ENCODE results near the gene RIGI.

The RIGI gene

DNA sequence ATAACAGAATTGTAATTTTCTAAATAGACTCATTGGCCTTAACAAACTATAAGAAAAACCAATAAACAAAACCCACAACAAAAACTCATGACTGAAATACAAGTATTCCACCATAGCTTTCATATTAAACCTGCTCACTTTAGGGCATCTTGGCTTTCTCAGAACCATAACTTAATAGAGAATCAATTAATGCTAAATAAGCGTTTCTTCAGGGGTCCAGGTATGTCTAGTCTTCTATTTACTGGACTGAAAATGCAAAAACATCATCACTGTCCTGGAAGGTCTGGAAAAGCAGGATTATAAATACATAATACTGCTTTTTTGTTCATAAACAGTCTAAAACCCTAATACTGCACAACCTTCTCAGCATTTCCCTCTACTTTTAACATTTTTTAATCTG lies 19.9 kb upstream of the RIGI start:
- no CpG with 5 or more reads among the region's 1 CpG for WGBS
- DNase-seq: no peak

DNA sequence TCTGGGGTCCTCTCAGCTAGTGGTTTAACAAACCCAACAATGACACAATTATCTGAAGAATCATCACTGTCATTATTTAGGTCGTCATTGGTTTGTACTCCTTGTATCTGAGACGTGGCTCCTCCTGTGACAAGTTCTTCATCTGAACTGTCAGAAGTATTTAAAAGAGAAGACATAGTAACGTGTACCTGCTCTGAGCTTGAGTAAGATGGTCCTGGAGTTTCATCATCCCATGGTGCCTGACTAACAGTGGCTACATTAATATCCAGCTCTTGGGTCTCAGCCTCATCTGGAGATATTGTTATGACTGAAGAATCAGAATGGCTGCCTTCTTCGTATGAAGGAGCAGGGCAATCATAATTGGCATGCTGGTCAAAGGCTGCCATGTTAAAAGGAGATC lies 17.1 kb upstream of the RIGI start:
- H3K79me1 ChIP-seq (replicated peaks; ENCODE audit: low read length, poor library complexity, severe bottlenecking): peaks cover 13% of the 10 kb centered on the region

More for the DNA sequence above, 19.9 kb upstream of the RIGI start:
- H3K36me3 ChIP-seq (ENCODE audit: control insufficient read depth in 1 of 2, insufficient read depth in 2 of 2, low read depth in 1 of 2, low read length in 2 of 2): peaks cover 0 to 37% of the 10 kb centered on the region in 2 experiments
- no peak overlapping the region for H4K8ac ChIP-seq (ENCODE audit: low read length)
- H3K27me3 ChIP-seq (ENCODE audit: control insufficient read depth in 1 of 2, insufficient read depth in 1 of 2, low read length in 2 of 2): no peaks in the 10 kb centered on the region
- H3K23ac ChIP-seq (ENCODE audit: low read length in 2 of 2): no peak overlapping the region
- H3K4me1 ChIP-seq (ENCODE audit: control insufficient read depth, insufficient read depth, low read depth, low read length): no peaks in the 10 kb centered on the region
- H2BK120ac ChIP-seq (ENCODE audit: low read depth, low read length): no peak overlapping the region
- H3K4ac ChIP-seq (ENCODE audit: low read depth in 1 of 2, low read length in 2 of 2): no peak overlapping the region
- H3K9ac ChIP-seq (ENCODE audit: low read length): no peak overlapping the region
- H2BK5ac ChIP-seq (ENCODE audit: low read depth, low read length, poor library complexity, severe bottlenecking): no peak overlapping the region
- no peak overlapping the region for H3K4me2 ChIP-seq (ENCODE audit: low read length, poor library complexity, severe bottlenecking)
- H3K27ac ChIP-seq (ENCODE audit: low read length, poor library complexity, severe bottlenecking): no peak overlapping the region
- no peak overlapping the region for H2BK15ac ChIP-seq (ENCODE audit: low read depth, poor library complexity, severe bottlenecking)
- no peak overlapping the region for H2AFZ ChIP-seq (ENCODE audit: low read depth, low read length)
- H3K14ac ChIP-seq (ENCODE audit: low read length in 2 of 2): no peak overlapping the region
- no peak overlapping the region for H3K18ac ChIP-seq (ENCODE audit: low read depth in 1 of 2, low read length in 2 of 2)
- no peaks in the 10 kb centered on the region for H3K9me3 ChIP-seq (ENCODE audit: control insufficient read depth, low read length)
- H2AK5ac ChIP-seq (ENCODE audit: low read length, severe bottlenecking): no peak overlapping the region
- no peak overlapping the region for H3K4me3 ChIP-seq (ENCODE audit: insufficient read depth in 1 of 2, low read depth in 1 of 2, low read length in 2 of 2)
- no peak overlapping the region for H2BK12ac ChIP-seq (ENCODE audit: low read length in 2 of 2)
- H3K79me1 ChIP-seq (replicated peaks; ENCODE audit: low read length, poor library complexity, severe bottlenecking): peaks cover 8% of the 10 kb centered on the region
- H4K91ac ChIP-seq (ENCODE audit: low read length): no peak overlapping the region

DNA sequence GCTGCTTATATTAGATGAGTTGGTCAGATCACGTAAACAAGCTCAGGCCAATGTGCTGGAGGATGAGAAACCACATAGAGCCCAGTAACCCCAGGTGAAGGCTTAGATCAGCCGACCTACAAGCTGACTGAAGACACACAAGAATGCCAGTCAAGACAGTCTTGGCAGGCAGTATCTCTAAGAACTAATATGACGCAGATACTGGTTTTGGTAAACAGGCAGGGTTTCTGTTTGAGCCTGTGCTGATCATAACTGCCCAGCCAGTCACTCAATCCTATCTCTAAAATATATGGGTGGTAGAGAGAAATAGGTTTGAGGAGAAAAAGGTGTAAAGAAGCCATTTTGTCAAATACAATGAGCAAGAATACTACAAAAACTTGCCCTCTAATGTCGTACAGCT lies 7.8 kb upstream of the RIGI start:
- no peak overlapping the region for H2AFZ ChIP-seq (ENCODE audit: low read depth, low read length)
- no peak overlapping the region for H3K18ac ChIP-seq (ENCODE audit: low read depth in 1 of 2, low read length in 2 of 2)
- H3K9me3 ChIP-seq (ENCODE audit: control insufficient read depth, low read length): no peaks in the 10 kb centered on the region
- H3K36me3 ChIP-seq (ENCODE audit: control insufficient read depth in 1 of 2, insufficient read depth in 2 of 2, low read depth in 1 of 2, low read length in 2 of 2): peaks cover under 1 to 21% of the 10 kb centered on the region in 2 experiments
- no peak overlapping the region for H3K23ac ChIP-seq (ENCODE audit: low read length in 2 of 2)
- H2BK5ac ChIP-seq (ENCODE audit: low read depth, low read length, poor library complexity, severe bottlenecking): no peak overlapping the region
- H2AK5ac ChIP-seq (ENCODE audit: low read length, severe bottlenecking): no peak overlapping the region
- H3K4me3 ChIP-seq (ENCODE audit: insufficient read depth in 1 of 2, low read depth in 1 of 2, low read length in 2 of 2): no peak overlapping the region
- H3K79me1 ChIP-seq (replicated peaks; ENCODE audit: low read length, poor library complexity, severe bottlenecking): peaks cover 11% of the 10 kb centered on the region
- no peaks in the 10 kb centered on the region for H3K4me1 ChIP-seq (ENCODE audit: control insufficient read depth, insufficient read depth, low read depth, low read length)
- no peak overlapping the region for H3K14ac ChIP-seq (ENCODE audit: low read length in 2 of 2)
- WGBS: 100% methylated on average over 3 of the region's 4 CpGs
- H4K8ac ChIP-seq (ENCODE audit: low read length): no peak overlapping the region
- H2BK12ac ChIP-seq (ENCODE audit: low read length in 2 of 2): no peak overlapping the region
- H2BK15ac ChIP-seq (ENCODE audit: low read depth, poor library complexity, severe bottlenecking): no peak overlapping the region
- no peaks in the 10 kb centered on the region for H3K27me3 ChIP-seq (ENCODE audit: control insufficient read depth in 1 of 2, insufficient read depth in 1 of 2, low read length in 2 of 2)
- no peak overlapping the region for H3K4ac ChIP-seq (ENCODE audit: low read depth in 1 of 2, low read length in 2 of 2)
- H3K27ac ChIP-seq (ENCODE audit: low read length, poor library complexity, severe bottlenecking): no peak overlapping the region
- no peak for DNase-seq
- no peak overlapping the region for H2BK120ac ChIP-seq (ENCODE audit: low read depth, low read length)
- H4K91ac ChIP-seq (ENCODE audit: low read length): no peak overlapping the region
- H3K4me2 ChIP-seq (ENCODE audit: low read length, poor library complexity, severe bottlenecking): no peak overlapping the region
- H3K9ac ChIP-seq (ENCODE audit: low read length): no peak overlapping the region

More for the DNA sequence above, 17.1 kb upstream of the RIGI start:
- Histone ChIP-seq H3K18ac (ENCODE audit: low read depth in 1 of 2, low read length in 2 of 2) (no peak overlapping the region), H3K4ac (ENCODE audit: low read depth in 1 of 2, low read length in 2 of 2) (no peak overlapping the region), H3K9me3 (ENCODE audit: control insufficient read depth, low read length) (no peaks in the 10 kb centered on the region), H3K23ac (ENCODE audit: low read length in 2 of 2) (no peak overlapping the region), H2BK15ac (ENCODE audit: low read depth, poor library complexity, severe bottlenecking) (no peak overlapping the region), H2BK12ac (ENCODE audit: low read length in 2 of 2) (no peak overlapping the region), H3K27me3 (ENCODE audit: control insufficient read depth in 1 of 2, insufficient read depth in 1 of 2, low read length in 2 of 2) (no peaks in the 10 kb centered on the region), H3K4me1 (ENCODE audit: control insufficient read depth, insufficient read depth, low read depth, low read length) (no peaks in the 10 kb centered on the region), H2AFZ (ENCODE audit: low read depth, low read length) (no peak overlapping the region), H4K91ac (ENCODE audit: low read length) (no peak overlapping the region), H4K8ac (ENCODE audit: low read length) (no peak overlapping the region), H3K4me3 (ENCODE audit: insufficient read depth in 1 of 2, low read depth in 1 of 2, low read length in 2 of 2) (no peak overlapping the region), H3K9ac (ENCODE audit: low read length) (no peak overlapping the region), H3K27ac (ENCODE audit: low read length, poor library complexity, severe bottlenecking) (no peak overlapping the region), H2BK5ac (ENCODE audit: low read depth, low read length, poor library complexity, severe bottlenecking) (no peak overlapping the region), H2AK5ac (ENCODE audit: low read length, severe bottlenecking) (no peak overlapping the region), H3K36me3 (ENCODE audit: control insufficient read depth in 1 of 2, insufficient read depth in 2 of 2, low read depth in 1 of 2, low read length in 2 of 2) (peaks cover 6 to 44% of the 10 kb centered on the region in 2 experiments), H3K4me2 (ENCODE audit: low read length, poor library complexity, severe bottlenecking) (no peak overlapping the region), H3K14ac (ENCODE audit: low read length in 2 of 2) (no peak overlapping the region), H2BK120ac (ENCODE audit: low read depth, low read length) (no peak overlapping the region)
- 98% methylated on average over 4 of the region's 4 CpGs for WGBS
- DNase-seq: no peak

DNA sequence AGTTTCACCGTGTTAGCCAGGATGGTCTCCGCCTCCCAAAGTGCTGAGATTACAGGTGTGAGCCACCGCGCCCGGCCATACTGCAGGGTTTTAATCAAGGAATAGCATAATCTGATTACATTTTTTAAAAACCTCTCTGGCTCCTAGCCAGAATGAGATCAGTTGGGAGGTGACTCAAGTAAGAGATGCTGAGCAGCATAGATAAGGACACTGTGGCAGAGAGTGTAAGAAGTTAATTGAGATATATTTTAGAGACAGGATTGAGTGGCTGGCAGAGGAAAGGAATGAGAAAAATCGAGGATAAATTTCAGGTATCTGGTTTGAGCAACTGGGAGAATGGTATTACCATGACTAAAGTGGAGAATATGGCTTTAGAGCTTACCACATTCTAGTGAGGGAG lies 7.3 kb upstream of the RIGI start:
- no peak overlapping the region for H3K9ac ChIP-seq (ENCODE audit: low read length)
- no peaks in the 10 kb centered on the region for H3K27me3 ChIP-seq (ENCODE audit: control insufficient read depth in 1 of 2, insufficient read depth in 1 of 2, low read length in 2 of 2)
- no peak overlapping the region for H3K27ac ChIP-seq (ENCODE audit: low read length, poor library complexity, severe bottlenecking)
- H2BK5ac ChIP-seq (ENCODE audit: low read depth, low read length, poor library complexity, severe bottlenecking): no peak overlapping the region
- no peak overlapping the region for H2AFZ ChIP-seq (ENCODE audit: low read depth, low read length)
- no peak overlapping the region for H2BK12ac ChIP-seq (ENCODE audit: low read length in 2 of 2)
- peaks cover 13% of the 10 kb centered on the region for H3K79me1 ChIP-seq (replicated peaks; ENCODE audit: low read length, poor library complexity, severe bottlenecking)
- no peak overlapping the region for H2BK15ac ChIP-seq (ENCODE audit: low read depth, poor library complexity, severe bottlenecking)
- H3K18ac ChIP-seq (ENCODE audit: low read depth in 1 of 2, low read length in 2 of 2): no peak overlapping the region
- 93% methylated on average over 6 of the region's 6 CpGs for WGBS
- H2AK5ac ChIP-seq (ENCODE audit: low read length, severe bottlenecking): no peak overlapping the region
- H3K4me1 ChIP-seq (ENCODE audit: control insufficient read depth, insufficient read depth, low read depth, low read length): no peaks in the 10 kb centered on the region
- no peak overlapping the region for H4K8ac ChIP-seq (ENCODE audit: low read length)
- no peak overlapping the region for H3K4ac ChIP-seq (ENCODE audit: low read depth in 1 of 2, low read length in 2 of 2)
- H3K14ac ChIP-seq (ENCODE audit: low read length in 2 of 2): no peak overlapping the region
- no peak for DNase-seq
- no peak overlapping the region for H4K91ac ChIP-seq (ENCODE audit: low read length)
- H3K9me3 ChIP-seq (ENCODE audit: control insufficient read depth, low read length): no peaks in the 10 kb centered on the region
- no peak overlapping the region for H3K23ac ChIP-seq (ENCODE audit: low read length in 2 of 2)
- H2BK120ac ChIP-seq (ENCODE audit: low read depth, low read length): no peak overlapping the region
- peaks cover 0 to 20% of the 10 kb centered on the region in 2 experiments for H3K36me3 ChIP-seq (ENCODE audit: control insufficient read depth in 1 of 2, insufficient read depth in 2 of 2, low read depth in 1 of 2, low read length in 2 of 2)
- no peak overlapping the region for H3K4me3 ChIP-seq (ENCODE audit: insufficient read depth in 1 of 2, low read depth in 1 of 2, low read length in 2 of 2)
- no peak overlapping the region for H3K4me2 ChIP-seq (ENCODE audit: low read length, poor library complexity, severe bottlenecking)

Data from mesenchymal stem cell (in vitro differentiated cells and primary cell).